HG03432 (cell line): Measurements from ENCODE around the gene SEPTIN10.
"Not testable (repeated sequence)": the region's sequence is repeated elsewhere in the genome, so short reads cannot be mapped to it uniquely, and the experiment has no call there.

Experiments
- ATAC-seq: cut with Tn5 transposase; IDR thresholded peaks from one replicate; pipeline ENCODE4 v1.9.1; 2021; ENCODE audit warnings: mild to moderate bottlenecking, moderate library complexity; ENCODE audit not compliant: unreplicated experiment

Gene SEPTIN10

DNA sequence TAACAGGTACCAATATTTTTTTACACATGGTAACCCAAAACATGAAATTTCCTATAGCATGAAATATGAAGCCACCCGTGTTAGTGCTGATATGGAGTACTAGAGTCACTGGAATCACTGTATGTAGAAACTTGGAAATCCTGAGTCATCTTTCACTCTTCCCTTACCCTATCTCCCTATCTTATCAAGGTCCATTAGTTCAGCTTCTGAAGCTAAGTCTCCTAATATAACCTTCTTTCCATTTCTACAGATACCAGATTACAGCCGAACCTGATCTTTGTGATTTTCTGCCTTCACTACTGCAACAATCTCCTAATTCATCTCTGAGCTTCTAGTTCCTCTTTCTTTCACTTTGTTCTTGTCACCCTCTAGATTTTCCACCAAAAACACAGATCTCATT lies 59.0 kb downstream of the SEPTIN10 start:
- ATAC-seq = no peak

DNA sequence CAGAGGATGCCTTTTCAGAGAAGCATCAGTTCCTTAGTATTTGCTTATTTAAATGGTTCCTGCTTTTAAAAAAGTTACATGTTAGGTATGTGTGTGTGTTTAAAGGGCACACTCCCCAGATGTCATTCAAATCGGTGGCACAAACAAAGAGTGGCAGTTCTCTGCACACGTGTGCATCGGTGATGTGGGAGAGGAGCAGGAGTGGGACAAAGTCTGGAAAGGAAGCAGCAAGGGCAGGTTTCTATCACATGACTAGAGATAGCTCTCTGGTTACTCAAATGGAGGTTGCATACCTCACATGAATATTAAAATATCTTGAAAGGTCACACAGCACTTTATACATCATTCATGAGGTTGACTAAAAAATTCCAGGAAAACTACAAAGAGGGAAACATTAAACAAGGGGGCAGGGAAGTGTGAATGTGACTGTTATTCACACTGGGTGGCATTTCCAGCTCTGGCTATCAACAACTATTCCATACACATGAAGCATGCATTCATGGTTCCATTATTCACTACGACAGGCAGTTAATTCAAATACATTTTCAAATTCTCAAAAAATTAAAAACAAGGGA lies 64.7 kb downstream of the SEPTIN10 start:
- no peak for ATAC-seq

DNA sequence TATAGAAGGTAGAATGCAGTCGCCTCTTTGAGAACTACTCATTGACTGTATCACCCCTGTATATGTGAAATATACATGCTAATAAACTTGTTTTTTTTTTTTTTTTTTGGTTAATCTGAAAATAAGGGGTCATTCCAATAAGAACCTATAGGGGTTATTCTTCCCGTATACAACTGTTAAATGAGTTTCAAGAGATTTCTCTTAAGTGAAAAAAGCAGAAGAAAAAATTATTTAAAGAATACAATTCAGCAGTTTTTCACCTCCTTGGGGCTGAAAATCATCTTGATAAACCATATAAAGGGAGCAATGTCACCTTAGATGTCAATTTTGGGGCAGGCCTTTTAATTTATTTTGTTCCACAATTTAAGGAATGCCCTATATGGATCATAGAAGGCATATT lies 66.5 kb downstream of the SEPTIN10 start:
- ATAC-seq = no peak

DNA sequence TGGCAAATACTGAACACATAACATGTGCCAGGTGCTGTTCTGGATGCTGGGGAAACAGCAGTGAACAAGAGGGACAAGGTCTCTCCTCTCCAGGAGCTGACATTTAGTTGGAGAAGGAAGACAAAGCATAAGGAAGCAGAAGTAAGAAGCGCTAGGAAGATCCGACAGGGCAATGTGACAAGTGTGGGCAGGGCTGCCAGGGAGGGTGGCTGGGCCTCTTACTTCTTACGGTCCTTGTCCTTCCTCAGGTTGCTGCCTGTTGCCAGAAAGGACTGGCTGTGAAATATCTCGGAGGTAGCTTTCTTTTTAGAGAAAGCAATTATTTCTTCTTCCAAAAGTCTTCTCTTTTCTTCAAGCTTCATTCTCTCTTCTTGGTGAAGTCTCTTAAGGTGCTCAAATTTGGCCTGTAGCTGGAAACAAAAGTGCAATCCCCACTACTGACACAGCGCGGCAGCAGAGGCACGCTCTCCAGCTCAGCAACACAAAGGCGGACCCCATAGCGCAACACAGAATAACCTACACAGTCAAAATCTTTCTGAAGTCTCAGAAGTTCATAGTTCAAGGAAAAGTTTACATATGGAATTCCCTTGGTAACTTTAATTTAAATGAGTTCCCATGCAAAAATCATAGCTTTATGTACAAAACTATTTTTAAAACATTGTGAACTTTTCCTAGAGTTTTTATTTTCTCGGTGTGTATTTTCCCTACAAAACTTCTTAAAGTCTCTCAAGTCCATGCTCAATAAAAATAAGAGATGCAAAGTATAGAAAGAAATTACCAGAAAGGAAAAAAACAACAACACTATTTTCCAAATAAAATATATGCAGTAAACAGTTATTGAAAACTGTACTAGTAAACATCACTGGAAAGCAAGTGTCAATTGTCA lies 67.7 kb downstream of the SEPTIN10 start:
- ATAC-seq = peak; percentile 89

DNA sequence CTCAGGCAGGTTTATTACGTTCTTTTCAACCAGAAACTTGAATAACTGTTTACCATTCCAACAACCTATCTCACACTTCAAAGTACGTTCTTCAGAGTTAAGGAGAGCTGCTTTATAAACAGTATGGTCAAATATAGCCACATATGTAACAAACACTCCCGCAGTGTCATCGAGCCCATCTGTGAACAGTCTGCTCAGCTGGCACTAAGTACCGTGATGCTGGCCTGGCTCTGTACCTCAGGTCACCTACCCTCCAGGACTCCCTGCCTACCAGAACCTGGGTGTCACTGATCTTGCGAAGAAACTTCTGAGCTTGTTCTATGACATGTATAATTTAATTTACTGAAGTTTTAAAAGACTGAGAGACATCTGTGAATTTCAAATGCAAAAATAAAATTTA lies 71.4 kb downstream of the SEPTIN10 start:
- ATAC-seq = no peak

DNA sequence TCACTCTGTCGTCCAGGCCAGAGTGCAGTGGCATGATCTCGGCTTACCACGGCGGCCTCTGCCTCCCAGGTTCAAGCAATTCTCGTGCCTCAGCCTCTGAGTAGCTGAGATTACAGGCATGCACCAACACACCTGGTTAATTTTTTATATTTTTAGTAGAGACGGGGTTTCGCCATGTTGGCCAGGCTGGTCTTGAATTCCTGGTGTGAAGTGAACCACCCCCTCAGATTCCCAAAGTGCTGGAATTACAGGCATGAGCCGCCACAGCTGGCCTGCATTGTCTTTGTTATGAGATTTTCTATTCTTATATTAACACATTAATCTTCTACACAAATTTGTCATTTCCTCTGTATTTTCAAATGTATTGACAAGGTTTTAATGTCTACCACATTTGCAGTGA lies 75.2 kb downstream of the SEPTIN10 start:
- no peak for ATAC-seq

DNA sequence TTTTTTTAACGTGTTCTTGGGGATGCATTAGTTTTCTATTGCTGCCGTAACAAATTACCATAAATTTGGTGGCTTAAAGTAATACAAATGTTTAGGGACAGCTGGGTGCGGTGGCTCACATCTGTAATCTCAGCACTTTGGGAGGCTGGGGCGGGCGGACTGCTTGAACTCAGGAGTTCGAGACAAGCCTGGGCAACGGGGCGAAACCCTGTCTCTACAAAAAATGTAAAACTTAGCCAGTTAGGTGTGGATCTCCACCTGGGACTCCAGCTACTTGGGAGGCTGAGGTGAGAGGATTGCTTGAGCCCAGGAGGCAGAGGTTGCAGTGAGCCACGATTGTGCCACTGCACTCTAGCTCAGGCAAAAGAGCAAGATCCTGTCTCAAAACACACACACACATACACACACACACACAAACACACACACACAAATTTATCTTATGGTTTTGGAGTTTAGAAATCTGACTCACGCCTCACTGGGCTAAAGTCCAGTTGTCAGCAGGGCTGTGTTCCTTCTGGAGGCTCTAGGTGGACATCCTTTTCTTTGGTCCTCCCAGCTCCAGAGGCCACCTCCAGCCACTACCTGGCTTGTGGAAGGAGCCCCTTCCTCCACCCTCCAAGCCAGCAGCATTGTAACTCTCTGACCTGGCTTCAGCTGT lies 76.1 kb downstream of the SEPTIN10 start:
- no peak for ATAC-seq

DNA sequence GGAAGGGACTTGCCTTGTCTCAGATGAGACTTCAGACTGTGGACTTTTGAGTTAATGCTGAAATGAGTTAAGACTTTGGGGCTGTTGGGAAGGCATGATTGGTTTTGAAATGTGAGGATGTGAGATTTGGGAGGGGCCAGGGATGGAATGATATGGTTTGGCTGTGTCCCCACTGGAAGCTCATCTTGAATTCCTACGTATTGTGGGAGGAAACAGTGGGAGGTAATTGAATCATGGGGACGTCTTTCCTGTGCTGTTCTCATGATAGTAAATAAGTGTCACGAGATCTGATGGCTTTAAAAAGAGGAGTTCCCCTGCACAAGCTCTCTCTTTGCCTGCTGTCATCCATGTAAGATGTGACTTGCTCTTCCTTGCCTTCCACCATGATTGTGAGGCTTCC lies 77.2 kb downstream of the SEPTIN10 start:
- ATAC-seq = not testable (repeated sequence)

DNA sequence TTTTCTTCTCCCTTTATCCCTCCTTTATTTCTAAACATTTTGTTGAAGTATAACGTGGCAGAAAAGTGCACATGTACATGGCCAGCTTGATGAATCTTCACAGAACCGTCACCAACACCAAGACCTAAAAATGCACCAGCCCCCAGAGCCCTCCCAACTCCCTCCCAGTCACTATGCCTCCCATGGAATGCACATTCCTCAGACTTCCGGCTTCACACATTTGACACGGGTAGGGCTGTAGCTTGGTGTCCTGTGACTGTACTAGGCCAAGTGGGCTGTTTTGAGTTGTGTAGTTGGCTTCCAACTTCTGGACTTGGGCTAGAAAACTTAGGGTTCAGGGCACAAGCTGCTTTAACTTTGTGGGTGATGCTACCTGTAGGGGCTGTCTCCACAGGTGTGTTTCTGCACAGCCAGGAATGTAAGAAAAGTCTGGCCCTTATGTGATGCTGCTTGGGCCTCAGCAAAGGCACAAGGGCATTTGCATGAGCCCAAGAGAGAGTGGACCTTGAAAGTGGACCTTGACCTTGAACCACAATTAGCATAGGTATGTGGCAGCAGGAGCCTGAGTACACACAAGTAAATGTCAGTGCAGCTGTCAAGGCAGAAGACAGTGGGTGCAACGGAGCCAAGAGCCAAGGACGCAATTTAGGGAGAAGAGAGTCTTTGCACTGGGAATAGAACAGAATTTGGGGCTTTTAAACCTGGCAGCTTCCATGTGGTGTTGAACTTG lies 78.4 kb downstream of the SEPTIN10 start:
- ATAC-seq = no peak

DNA sequence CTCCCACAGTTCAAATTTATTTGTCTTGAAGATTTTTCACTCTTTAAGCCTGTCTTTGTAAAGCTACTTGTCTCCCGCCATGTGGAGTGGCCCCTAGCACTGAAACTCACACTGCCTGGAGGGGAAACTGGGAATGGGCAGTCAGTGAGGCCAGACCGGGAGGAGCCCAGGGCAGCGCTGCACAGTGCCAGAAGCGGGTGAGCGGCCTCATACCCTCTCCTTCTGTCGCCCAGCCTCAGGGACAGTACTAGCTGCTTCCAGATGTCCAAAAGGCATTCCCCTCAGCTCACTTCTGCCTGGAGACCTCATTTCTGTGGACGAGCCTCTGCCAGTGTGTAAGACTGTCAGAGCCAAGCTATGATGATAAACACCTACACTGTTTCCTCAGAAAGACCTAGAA lies 79.9 kb downstream of the SEPTIN10 start:
- ATAC-seq = no peak

DNA sequence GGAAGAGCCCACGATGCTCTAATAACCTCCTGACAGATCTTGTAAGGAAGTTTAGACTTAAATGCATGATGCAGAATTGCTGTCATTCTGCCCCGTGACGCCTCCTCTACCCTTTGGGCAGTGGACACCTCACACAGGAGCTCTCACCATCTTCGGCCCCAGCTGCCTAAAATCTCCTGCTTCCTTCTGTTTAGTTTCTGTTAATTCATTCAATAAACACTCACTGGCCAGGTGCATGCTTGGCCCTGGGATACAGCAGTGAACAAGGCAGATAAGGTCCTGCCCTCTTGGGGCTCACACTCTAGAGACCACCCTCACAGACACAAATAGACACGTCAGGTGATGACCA lies 81.1 kb downstream of the SEPTIN10 start:
- no peak for ATAC-seq

DNA sequence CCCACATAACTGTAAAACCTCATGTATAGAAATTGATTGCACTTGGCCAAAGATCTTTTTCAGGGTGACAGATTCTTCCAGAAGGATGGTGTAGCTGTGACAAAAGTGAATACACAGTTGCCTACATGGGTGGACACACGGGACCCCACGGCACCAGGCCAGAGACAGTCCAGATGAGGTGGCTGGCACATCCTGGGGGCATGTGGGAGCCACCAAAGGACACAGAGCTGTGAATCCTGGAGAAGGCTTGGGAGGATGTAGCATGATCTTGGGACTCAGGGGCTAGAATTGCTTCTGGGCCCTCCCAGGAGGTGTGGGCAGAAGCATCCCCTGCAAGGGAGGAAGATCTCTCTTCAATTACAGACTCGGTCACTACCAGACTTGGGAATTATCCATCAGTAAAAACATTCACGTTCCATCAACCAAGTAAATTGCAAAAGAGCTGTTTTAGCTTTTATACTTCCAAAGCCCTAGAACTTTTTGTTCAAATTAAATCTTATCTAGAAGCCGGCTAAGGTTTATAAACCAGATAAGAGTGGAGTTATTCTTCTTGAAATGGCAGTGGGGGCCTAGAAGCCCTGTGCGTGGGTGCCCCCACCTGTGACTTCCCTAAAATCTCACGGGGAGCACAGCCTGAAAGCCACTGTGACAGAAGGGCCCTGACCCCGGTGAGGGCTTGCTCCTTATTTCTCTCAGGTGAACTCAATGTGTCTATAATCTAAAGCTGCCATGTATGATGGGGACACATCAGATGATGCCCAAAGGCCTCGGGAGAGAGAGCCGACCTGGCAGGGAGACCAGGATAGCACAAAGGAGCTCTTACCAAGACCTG lies 81.7 kb downstream of the SEPTIN10 start:
- ATAC-seq = no peak

DNA sequence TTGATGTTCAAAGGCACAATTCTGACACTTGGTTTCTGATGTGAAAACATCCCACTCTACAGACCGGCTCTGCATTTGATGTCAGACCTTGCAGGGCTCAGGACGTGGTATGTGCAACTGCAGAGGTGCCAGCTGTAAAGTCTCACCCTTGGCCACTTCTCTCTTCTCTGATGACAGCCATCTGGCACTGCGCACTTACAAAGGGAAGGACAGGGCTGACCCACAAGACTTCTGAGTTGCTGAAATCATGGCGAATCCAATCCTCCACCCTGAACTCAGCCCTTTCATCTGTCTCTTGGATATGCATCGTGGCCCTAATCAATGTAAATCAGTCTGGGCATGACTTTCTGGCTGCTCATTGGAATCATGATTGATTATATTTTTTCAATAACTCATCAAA lies 82.5 kb downstream of the SEPTIN10 start:
- no peak for ATAC-seq

DNA sequence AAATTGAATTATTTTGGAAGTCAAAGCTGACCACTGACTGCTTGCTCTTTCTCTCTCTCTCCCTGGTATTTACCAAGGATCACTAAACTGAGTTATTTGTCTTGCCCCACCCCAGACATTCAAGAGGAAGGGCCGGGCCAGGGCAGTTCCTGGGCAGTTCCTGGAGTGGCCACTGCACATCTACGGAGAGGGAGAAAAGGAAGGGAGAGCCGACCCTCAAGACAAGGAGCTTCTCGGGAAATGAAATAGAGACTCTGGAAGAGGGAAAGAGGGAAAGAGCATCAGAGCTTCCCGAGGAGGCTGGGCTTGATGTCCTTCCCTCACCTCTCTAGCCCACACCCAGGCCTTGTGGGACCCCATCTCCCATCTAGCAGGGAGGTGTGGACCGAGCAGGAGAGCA lies 83.1 kb downstream of the SEPTIN10 start:
- no peak for ATAC-seq

DNA sequence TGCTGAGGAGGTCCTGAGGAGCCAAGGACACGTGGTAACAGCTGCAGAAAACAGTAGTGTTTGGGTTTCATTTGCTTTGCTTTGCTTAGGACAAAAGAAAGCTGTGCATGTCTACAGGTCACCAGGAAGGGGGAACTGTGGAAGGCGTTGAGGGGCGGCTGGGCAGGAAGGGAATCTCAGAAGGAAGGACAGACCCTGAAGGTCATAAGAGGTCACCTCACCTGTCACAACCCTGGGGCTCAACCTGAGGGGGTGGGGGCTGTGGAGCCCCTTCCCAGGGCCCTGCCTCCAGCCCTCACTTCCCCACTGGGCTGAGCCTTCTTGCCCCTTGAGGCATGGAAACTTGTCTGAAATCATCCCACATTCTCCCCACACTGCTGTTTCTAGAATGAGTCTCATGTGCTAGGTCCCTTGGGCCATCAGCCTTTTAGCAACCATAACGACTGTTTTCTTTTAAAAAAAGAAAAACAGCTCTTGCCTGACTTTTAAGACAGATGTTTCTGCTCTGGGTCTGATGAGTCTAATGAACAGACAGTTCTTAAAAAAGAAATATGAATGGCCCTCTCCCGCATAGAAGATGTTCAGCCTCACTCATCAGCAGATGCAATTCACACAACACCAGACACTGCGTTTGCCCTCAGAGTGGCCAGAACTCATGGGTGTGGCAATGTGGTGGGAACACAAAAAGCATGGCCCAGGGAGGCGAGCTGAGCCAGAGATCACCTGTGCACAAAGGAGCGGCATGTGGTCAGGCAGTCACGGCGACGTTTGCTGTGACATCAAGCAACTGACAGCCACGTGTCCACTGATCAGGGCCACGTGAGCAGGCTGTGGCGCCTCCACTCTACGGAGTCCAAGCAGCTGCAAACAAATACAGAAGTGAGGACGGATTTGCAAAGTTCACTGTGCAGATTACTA lies 84.0 kb downstream of the SEPTIN10 start:
- ATAC-seq = no peak

DNA sequence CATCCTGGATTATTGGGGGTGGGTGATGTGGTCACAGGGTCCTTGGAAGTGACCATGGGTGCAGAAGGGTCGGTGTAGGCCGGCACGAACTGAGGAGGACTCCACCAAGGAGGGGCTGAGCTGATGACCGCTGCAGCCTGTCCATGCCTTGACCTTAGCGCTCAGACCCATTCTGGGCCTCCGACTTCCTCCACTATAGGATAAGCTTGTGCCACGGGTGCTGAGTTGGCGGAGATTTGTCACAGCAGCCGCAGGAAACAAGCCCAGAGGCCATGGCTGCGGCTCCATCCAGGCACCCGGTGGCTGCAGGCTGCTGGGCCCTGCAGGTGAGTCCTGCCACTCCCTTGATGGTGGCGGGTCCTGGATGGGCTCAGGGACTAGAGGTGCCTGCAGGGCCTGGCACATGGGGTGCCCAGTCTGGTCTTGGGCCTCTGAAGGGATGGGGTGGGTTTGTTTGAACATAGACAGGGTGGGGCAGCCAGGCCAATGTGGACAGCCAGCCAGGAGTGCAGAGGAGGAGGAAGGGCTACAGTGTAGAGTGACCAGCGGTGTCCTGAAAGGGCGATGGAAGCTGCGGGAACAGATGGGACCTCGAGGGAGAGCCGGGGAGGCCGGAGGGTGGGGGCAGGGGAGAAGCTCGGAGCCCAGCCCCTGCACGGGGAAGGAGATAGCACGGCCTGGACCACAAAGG lies 84.8 kb downstream of the SEPTIN10 start:
- no peak for ATAC-seq

DNA sequence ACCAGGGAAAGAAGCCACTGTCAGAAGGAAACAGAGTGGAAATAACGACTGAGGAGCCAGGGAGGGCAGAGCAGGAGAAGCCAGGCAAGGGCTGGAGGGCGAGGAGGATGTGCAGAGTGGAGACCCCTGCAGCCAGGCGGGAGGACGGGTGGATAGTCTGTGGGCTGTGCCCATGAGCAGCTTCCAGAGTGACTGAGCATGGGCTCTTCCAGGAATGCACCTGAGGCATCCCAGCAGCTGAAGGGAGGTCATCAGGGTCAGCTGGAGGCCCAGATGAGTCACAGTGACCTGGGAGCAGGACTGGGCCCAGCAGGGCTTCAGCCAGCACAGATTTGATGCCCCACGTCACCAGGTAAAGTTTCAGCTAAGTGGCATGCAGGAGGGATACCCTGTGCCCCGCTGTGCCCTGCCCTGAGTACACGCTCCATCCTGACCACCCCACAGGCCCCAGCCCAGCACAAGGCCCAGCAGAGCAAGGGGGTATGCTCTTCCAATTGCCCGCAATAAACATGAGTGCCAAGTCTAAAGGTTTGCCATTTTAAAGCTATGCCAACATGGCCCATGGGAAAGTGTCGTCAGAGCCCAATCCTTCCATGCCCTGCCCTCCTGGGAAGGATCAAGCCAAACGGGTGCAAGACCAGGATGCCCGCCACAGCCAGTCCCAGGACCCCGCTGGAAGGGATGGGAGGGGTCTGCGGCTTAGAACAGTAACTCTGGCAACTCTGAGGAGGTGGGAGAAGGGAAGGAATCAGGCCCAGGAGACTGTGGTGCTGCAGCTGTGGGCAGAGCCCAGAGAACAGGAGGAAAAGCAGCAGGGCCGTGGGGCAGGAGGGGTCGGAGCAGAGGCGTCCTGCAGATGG lies 85.7 kb downstream of the SEPTIN10 start:
- ATAC-seq = no peak

DNA sequence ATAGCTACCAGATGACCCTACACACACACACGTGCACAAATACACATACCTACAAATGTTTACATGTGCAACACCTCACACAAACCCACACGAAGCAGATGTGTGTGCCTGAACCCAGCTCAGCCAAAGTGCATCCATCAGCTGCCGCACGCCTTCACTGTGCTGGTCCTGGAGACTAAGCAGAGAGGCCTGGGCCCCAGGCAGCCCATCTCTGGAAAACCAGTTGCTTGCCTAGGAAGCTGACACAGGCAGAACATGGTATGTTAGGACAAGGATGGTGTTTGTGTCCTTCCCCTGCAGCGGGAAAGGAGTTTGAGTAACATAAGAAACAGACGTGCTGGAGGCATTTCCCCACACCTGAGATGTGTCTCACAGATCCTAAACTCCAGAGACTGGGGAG lies 86.7 kb downstream of the SEPTIN10 start:
- no peak for ATAC-seq
